Measurements from ENCODE around the gene NEDD4. TPM values are rescaled to one million over a fixed set of nuclear protein-coding genes. Genes with fewer than 3 reads are reported as not detected.

Gene NEDD4
- total and polyA plus RNA-seq, 4 donors = 3.5 to 22.0 (median 7.7) TPM

- no peaks in the 10 kb centered on the region for H3K36me3 ChIP-seq (ENCODE audit: control insufficient read depth in 4 of 4, insufficient read depth in 4 of 4, low read length in 4 of 4)
- H3K4me1 ChIP-seq (ENCODE audit: control insufficient read depth in 5 of 5, insufficient read depth in 5 of 5, low read length in 5 of 5) = no peaks in the 10 kb centered on the region
- peak; percentile 88 for ATAC-seq (ENCODE audit: insufficient read depth, low FRiP score)
- 46 to 63% methylated on average over 6 of the region's 6 CpGs for WGBS, 2 donors
- peak; percentile 40 for TF ChIP-seq CTCF (IDR thresholded peaks at IDR 0.05; ENCODE audit: control extremely low read depth, extremely low read depth)
- H3K27me3 ChIP-seq (ENCODE audit: control insufficient read depth in 3 of 3, insufficient read depth in 3 of 3, low read length in 2 of 3) = no peaks in the 10 kb centered on the region
- H3K9me3 ChIP-seq (ENCODE audit: control insufficient read depth in 4 of 4, insufficient read depth in 3 of 4, low read length in 3 of 4) = no peaks in the 10 kb centered on the region
- no peak overlapping the region for H3K4me3 ChIP-seq
- peak overlapping the region; percentile 52 to 90 for H3K27ac ChIP-seq (ENCODE audit: low read depth in 1 of 2, low read length in 1 of 2)
- peak; percentile 27 to 63 (median 54) for DNase-seq
- H3K9ac ChIP-seq (ENCODE audit: insufficient read depth in 1 of 2, low read length in 2 of 2) = no peak overlapping the region
Measured at GRCh38 chr15:55897560-55898336, 95.7 kb downstream of the NEDD4 start.

- 52 to 61% methylated on average over 3 of the region's 3 CpGs for WGBS, 2 donors
- no peak for ATAC-seq (ENCODE audit: insufficient read depth, low FRiP score)
- Histone ChIP-seq H3K4me1 (ENCODE audit: control insufficient read depth in 5 of 5, insufficient read depth in 5 of 5, low read length in 5 of 5) (no peaks in the 10 kb centered on the region), H3K27ac (ENCODE audit: low read depth in 1 of 2, low read length in 1 of 2) (no peak overlapping the region), H3K4me3 (no peak overlapping the region), H3K9me3 (ENCODE audit: control insufficient read depth in 4 of 4, insufficient read depth in 3 of 4, low read length in 3 of 4) (no peaks in the 10 kb centered on the region), H3K9ac (ENCODE audit: insufficient read depth in 1 of 2, low read length in 2 of 2) (no peak overlapping the region), H3K27me3 (ENCODE audit: control insufficient read depth in 3 of 3, insufficient read depth in 3 of 3, low read length in 2 of 3) (no peaks in the 10 kb centered on the region), H3K36me3 (ENCODE audit: control insufficient read depth in 4 of 4, insufficient read depth in 4 of 4, low read length in 4 of 4) (no peaks in the 10 kb centered on the region)
- TF ChIP-seq CTCF (IDR thresholded peaks at IDR 0.05; ENCODE audit: control extremely low read depth, extremely low read depth) = no peak
- DNase-seq = no peak
Measured at GRCh38 chr15:55894399-55894965, 98.9 kb downstream of the NEDD4 start.

GRCh38 chr15:55893852-55894251, 99.6 kb downstream of the NEDD4 start:
- Histone ChIP-seq H3K9ac (ENCODE audit: insufficient read depth in 1 of 2, low read length in 2 of 2) (no peak overlapping the region), H3K27ac (ENCODE audit: low read depth in 1 of 2, low read length in 1 of 2) (no peak overlapping the region), H3K27me3 (ENCODE audit: control insufficient read depth in 3 of 3, insufficient read depth in 3 of 3, low read length in 2 of 3) (no peaks in the 10 kb centered on the region), H3K9me3 (ENCODE audit: control insufficient read depth in 4 of 4, insufficient read depth in 3 of 4, low read length in 3 of 4) (peaks cover 0 to 2% (median 0%) of the 10 kb centered on the region in 4 donors), H3K4me3 (no peak overlapping the region), H3K36me3 (ENCODE audit: control insufficient read depth in 4 of 4, insufficient read depth in 4 of 4, low read length in 4 of 4) (no peaks in the 10 kb centered on the region), H3K4me1 (ENCODE audit: control insufficient read depth in 5 of 5, insufficient read depth in 5 of 5, low read length in 5 of 5) (no peaks in the 10 kb centered on the region)
- no peak for DNase-seq
- no peak for TF ChIP-seq CTCF (IDR thresholded peaks at IDR 0.05; ENCODE audit: control extremely low read depth, extremely low read depth)
- ATAC-seq (ENCODE audit: insufficient read depth, low FRiP score) = no peak
- 77 to 87% methylated on average over 3 of the region's 3 CpGs for WGBS, 2 donors
